GM19193 (cell line): ENCODE measurements around the gene DTWD2.

Source experiments
- POLR2A ChIP-seq: IDR thresholded peaks from 4 replicates; pipeline ENCODE4 v1.6.1; 2011; ENCODE audit not compliant: insufficient read depth, insufficient read length; ENCODE audit errors: extremely low read depth

The DTWD2 gene

DNA sequence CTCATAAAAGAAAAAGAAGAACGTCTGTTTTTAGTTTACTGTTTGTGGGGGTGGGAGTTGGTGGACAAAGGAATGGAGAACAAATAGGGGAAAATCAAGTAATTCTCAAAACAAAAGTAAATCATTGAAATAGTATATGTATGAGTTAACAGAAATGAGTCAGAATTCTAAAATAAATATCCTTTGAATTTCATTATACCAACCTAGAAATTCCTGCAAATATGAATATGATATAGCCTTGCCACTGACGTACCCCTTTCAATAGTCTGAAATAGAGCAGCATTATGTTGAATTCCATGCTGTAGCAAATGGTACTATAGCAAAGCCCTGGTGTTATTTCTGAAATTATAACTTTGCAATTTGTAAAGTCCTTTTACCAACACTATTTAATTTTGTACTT lies 29.6 kb upstream of the DTWD2 start:
- no peak for TF ChIP-seq POLR2A

DNA sequence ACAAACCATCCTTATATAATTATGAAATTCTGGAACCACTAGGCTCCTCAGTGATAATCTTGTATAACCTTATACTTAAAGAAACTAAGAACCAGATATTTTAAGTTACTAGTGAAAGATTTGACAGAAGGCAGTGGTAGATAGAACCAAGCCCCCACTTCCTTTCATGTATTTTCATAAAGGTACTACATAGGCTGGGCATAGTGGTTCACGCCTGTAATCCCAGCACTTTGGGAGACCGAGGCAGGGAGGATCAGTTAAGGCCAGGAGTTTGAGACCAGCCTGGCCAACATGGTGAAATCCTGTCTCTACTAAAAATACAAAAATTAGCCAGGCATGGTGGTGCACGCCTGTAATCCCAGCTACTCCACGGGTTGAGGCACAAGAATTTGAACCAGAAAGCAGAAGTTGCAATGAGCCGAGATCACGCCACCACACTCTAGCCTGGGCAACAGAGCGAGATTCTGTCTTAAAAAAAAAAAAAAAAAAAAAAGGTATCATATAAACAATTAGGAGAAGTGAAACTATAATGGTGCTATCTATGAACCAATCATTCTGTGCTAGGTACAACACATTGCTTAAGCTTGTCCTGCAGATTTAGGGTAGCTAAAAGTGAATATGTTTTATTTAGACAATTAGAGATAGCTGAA lies 27.9 kb upstream of the DTWD2 start:
- TF ChIP-seq POLR2A: no peak

GRCh38 chr5:119011186-119011585 lies 22.8 kb upstream of the DTWD2 start:
- TF ChIP-seq POLR2A: no peak

DNA sequence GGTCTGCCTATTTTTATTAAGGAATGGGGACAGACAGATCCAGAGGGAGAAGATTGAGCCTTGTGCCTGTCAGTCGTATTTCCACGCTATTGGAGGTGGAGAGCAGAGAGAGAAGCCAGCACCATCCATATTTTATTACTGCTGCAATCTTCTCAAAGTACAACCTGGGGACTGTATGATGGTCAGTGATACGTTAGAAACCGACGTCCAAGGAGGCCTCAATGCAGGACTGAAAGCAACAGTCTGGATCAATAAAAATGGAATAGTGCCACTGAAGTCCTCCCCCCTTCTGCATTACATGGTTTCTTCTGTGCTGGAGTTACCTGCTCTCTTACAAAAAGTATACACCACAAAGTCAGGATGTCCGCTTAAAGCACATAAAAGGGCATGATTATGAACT lies 21.9 kb upstream of the DTWD2 start:
- TF ChIP-seq POLR2A: no peak

DNA sequence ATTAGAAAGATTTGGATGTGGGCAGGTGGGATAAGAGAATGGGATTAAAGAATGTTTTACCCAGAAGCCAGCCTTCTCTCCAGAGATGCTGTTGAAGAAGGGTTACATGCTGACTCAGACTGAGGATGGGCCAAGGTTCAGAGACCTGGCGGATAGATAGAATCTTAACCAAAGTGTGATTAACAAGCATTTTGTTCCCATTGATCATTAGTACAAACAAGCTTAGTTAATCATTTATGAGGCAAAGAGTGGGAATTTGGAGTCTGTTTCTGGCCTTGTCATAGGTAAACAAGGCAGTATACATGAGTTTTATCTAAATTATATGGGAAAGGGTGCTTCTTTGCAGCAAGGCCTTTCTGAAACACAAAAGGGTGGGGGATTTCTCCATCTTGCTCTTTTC lies 20.8 kb upstream of the DTWD2 start:
- TF ChIP-seq POLR2A: no peak

GRCh38 chr5:118999696-119000095 lies 11.3 kb upstream of the DTWD2 start:
- TF ChIP-seq POLR2A: no peak

GRCh38 chr5:118996098-118996497 lies 7.8 kb upstream of the DTWD2 start:
- TF ChIP-seq POLR2A: no peak

DNA sequence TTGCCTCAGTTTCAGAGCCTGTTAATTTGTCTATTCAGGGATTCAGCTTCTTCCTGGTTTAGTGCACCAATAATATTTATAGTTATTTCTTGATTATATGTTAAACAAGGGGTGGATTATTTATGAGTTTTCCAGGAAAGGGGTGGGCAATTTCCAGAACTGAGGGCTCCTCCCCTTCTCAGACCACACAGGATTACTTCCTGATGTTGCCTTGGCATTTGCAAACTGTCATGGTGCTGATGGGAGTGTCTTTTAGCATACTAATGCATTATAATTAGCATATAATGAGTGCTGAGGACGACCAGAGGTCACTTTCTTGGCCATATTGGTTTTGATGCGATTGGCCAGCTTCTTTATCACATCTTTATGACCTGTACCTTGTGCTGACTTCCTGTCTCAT lies 6.2 kb upstream of the DTWD2 start:
- no peak for TF ChIP-seq POLR2A

GRCh38 chr5:118990582-118990981 lies 2.2 kb upstream of the DTWD2 start:
- TF ChIP-seq POLR2A: no peak

DNA sequence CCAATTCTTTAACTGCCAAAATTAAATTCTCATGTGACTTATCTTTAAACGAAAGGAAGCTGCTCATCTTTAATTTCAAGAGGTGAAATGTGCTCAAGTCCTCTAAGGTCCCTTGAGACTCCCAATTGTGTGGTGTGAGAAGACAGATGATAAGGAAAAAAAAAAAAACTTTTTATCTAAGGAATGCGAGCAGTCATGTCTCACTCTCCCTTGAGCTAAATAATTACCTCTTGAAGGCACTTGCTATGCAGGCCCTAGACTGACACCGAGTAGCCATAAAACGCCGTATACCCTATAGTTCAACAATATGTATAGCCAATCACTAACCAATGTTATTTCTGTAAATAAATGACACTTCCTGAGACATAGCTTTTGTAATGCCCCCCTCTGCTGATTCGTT lies 1.5 kb upstream of the DTWD2 start:
- TF ChIP-seq POLR2A: no peak

- TF ChIP-seq POLR2A: no peak
Observed at GRCh38 chr5:118988866-118989180, 476 bp upstream of the DTWD2 start.

GRCh38 chr5:118984602-118985001 lies 3.7 kb downstream of the DTWD2 start:
- no peak for TF ChIP-seq POLR2A

- no peak for TF ChIP-seq POLR2A
Observed at GRCh38 chr5:118981783-118982182, 6.6 kb downstream of the DTWD2 start.

DNA sequence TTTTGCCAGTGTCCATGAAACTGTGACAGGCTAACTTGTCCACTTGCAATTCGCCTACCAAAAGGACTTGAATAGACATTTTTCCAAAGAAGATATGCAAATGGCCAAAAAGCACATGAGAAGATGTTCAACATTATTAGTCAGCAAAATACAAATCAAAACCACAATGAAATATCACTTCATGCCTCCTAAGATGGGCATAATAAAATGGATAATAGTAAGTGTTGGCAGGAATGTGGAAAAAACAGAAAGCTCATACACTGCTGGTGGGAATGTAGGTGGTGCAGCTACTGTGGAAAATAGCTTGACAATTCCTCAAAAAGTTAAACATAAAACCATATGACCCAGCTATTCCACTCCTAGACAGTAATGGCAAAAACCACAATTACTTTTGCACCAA lies 7.9 kb downstream of the DTWD2 start:
- no peak for TF ChIP-seq POLR2A

DNA sequence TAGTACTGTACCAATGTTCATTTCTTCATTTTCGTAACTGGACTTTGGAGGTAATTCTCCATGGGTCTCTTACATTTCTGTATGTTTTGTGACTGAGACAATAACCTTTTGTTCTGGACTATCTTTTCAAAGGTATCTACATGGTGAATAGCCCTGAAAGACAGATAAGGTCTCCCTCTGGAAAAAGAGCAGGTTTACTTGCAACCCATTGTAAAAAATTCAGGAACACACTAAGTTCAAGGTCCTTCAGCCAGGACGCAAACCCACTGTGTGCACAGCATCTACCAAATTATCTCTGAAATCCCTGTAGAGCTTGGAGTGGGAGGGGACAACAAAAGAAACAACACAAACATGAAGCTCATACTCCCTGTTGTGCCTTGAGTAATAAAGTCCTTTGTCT lies 8.3 kb downstream of the DTWD2 start:
- TF ChIP-seq POLR2A: no peak

DNA sequence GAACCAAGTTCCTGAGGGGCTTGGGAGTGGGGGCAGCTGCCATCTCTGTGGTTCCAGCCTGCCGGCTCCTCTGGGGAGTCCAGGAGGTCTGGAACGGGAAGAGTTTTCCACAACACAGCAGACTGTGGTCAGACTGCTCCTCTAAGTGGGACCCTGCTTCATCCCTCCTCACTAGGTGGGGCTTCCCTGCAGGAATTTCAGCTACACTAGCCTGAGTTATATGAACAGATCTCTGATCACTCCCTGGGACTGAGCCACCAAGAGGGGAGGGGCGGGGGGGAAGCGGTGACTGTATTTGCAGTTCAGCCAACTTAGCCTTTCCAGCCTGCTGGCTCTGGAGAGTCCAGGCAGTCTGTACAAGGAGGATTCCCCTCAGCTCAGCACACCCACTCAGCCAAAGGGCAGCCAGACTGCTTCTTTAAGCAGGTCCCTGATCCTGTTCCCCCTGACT lies 19.4 kb downstream of the DTWD2 start:
- TF ChIP-seq POLR2A: no peak

DNA sequence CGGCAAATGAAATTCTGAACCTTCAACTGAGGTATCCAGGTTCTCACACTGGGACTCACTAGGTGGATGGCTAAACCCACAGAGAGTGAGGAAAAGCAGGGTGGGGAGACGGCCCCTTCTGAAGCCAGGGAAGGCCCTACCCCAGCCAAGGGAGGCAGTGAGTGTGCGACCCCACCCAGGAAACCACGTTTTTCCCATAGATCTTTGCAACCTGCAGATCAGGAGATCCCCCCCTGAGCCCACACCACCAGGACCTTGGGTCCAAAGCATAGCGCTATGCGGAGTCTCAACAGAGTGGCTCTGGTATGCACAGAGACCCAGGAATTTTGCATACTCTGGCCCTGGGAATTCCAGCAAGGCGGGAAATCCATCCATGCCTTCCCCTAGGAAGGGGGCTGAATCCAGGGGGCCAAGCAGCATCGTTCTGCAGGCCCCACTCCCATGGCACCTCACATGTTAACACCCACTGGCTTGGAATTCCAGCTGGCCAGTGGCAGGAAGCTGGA lies 19.9 kb downstream of the DTWD2 start:
- TF ChIP-seq POLR2A: no peak
